Transverse colon (tissue), 4 donors: ENCODE measurements around the gene HOXD10.

Source experiments
- EP300 ChIP-seq: sonication (generic); formaldehyde crosslinking; IDR thresholded peaks from one replicate; pipeline ENCODE4 v1.6.1; 2017; ENCODE audit warnings: antibody characterized with exemption, low read depth
- POLR2A ChIP-seq: fragments of 450-650 bp; IDR thresholded peaks from one replicate; pipeline ENCODE4 v1.6.1; 2016; ENCODE audit warnings: antibody characterized with exemption, mild to moderate bottlenecking, moderate library complexity
- POLR2AphosphoS5 ChIP-seq, 3 donors: sonication (generic); formaldehyde crosslinking; IDR thresholded peaks; one replicate each; pipeline ENCODE4 v1.6.1; 2016; ENCODE audit warnings: antibody characterized with exemption in 3 of 3
- TF ChIP-seq, protein P1 (sequence below), 5 experiments: fragments of 200-600 bp in 3 of 5; fragments of 450-650 bp in 2 of 5; sonication (generic) in 3 of 5; IDR thresholded peaks; 1 replicate in 2 of 5; 2 replicates in 3 of 5; pipeline ENCODE4 v1.5.1; 2016 to 2017; ENCODE audit warnings: antibody characterized with exemption in 5 of 5, inconsistent platforms in 3 of 5, mild to moderate bottlenecking in 2 of 5, moderate library complexity in 1 of 5

DNA sequence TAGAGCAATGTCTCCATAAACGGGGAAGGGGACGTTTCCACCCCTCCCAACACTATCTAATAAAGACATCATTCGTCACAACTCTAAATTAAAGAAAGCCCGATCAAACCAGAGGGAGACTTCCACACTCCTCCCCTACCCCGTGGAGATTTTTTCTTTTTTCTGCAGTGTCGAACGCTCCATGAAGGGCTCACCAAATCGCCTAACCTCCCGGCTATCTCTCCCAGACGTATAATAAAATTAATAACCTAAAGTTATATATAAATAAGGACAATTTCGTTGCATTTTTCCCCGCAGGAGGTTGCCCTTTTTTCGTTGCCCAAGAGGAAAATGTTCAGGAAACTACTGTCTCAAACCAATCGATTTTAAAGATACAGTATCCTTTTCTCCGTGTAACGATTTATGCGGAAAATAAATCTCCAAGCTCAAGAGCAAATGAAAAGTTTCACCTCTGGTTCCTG is 35.2 kb upstream of the HOXD10 start:
- TF ChIP-seq, protein P1, sequence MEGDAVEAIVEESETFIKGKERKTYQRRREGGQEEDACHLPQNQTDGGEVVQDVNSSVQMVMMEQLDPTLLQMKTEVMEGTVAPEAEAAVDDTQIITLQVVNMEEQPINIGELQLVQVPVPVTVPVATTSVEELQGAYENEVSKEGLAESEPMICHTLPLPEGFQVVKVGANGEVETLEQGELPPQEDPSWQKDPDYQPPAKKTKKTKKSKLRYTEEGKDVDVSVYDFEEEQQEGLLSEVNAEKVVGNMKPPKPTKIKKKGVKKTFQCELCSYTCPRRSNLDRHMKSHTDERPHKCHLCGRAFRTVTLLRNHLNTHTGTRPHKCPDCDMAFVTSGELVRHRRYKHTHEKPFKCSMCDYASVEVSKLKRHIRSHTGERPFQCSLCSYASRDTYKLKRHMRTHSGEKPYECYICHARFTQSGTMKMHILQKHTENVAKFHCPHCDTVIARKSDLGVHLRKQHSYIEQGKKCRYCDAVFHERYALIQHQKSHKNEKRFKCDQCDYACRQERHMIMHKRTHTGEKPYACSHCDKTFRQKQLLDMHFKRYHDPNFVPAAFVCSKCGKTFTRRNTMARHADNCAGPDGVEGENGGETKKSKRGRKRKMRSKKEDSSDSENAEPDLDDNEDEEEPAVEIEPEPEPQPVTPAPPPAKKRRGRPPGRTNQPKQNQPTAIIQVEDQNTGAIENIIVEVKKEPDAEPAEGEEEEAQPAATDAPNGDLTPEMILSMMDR (IDR thresholded peaks at IDR 0.05): no peak
- TF ChIP-seq EP300 (no peak), POLR2A (no peak), POLR2AphosphoS5 (IDR thresholded peaks at IDR 0.05) (peak in 1 of 3 donors; percentile 37)
